SKM-1 (cell line): Measurements from ENCODE around the gene PTPRG.
"Not testable (repeated sequence)": the region's sequence is repeated elsewhere in the genome, so short reads cannot be mapped to it uniquely, and the experiment has no call there.

Source experiments
- DNase-seq: peaks from one replicate; lab custom pipeline; 2025; ENCODE audit not compliant: unreplicated experiment; lab: John Stamatoyannopoulos, UW

Gene PTPRG

GRCh38 chr3:62035402-62036057, 474.2 kb downstream of the PTPRG start:
- DNase-seq = no peak

- no peak for DNase-seq
These were observed 475.4 kb downstream of the PTPRG start for GRCh38 chr3:62036726-62037125.

- not testable (repeated sequence) for DNase-seq
These were observed 477.4 kb downstream of the PTPRG start for GRCh38 chr3:62038798-62039197.

GRCh38 chr3:62039586-62039985, 478.2 kb downstream of the PTPRG start:
- DNase-seq = no peak

GRCh38 chr3:62041681-62042080, 480.3 kb downstream of the PTPRG start:
- DNase-seq = no peak

- no peak for DNase-seq
These were observed 483.6 kb downstream of the PTPRG start for GRCh38 chr3:62044874-62045411.

- no peak for DNase-seq
These were observed 485.0 kb downstream of the PTPRG start for GRCh38 chr3:62046326-62046725.

GRCh38 chr3:62048577-62048976, 487.2 kb downstream of the PTPRG start:
- DNase-seq = no peak

GRCh38 chr3:62049033-62049432, 487.7 kb downstream of the PTPRG start:
- DNase-seq = no peak

GRCh38 chr3:62051506-62051905, 490.1 kb downstream of the PTPRG start:
- no peak for DNase-seq

- DNase-seq = no peak
These were observed 491.0 kb downstream of the PTPRG start for GRCh38 chr3:62052331-62052730.

- DNase-seq = no peak
These were observed 495.3 kb downstream of the PTPRG start for GRCh38 chr3:62056658-62057057.

- no peak for DNase-seq
These were observed 496.1 kb downstream of the PTPRG start for GRCh38 chr3:62057339-62058047.

- DNase-seq = no peak
These were observed 504.8 kb downstream of the PTPRG start for GRCh38 chr3:62065985-62066693.

- DNase-seq = no peak
These were observed 507.0 kb downstream of the PTPRG start for GRCh38 chr3:62068337-62068736.

- no peak for DNase-seq
These were observed 509.5 kb downstream of the PTPRG start for GRCh38 chr3:62070891-62071290.

- DNase-seq = no peak
These were observed 511.7 kb downstream of the PTPRG start for GRCh38 chr3:62073038-62073437.

GRCh38 chr3:62084558-62084957, 523.2 kb downstream of the PTPRG start:
- no peak for DNase-seq

- DNase-seq = no peak
These were observed 527.2 kb downstream of the PTPRG start for GRCh38 chr3:62088472-62089104.

GRCh38 chr3:62090066-62090465, 528.7 kb downstream of the PTPRG start:
- no peak for DNase-seq

GRCh38 chr3:62090519-62090918, 529.1 kb downstream of the PTPRG start:
- no peak for DNase-seq
